Mucosa of stomach (tissue), 1 donor: ENCODE results near the gene GPR22.

Experiments
- H3K27me3 ChIP-seq: one replicate; pipeline ENCODE4 v1.7.0; 2013; ENCODE audit warnings: mild to moderate bottlenecking, low read length; ENCODE audit not compliant: control insufficient read depth, insufficient read depth
- H3K36me3 ChIP-seq: one replicate; pipeline ENCODE4 v1.7.0; 2013; ENCODE audit warnings: low read length; ENCODE audit not compliant: control insufficient read depth, insufficient read depth
- H3K4me1 ChIP-seq: one replicate; pipeline ENCODE4 v1.7.0; 2013; ENCODE audit warnings: mild to moderate bottlenecking, low read length; ENCODE audit not compliant: control insufficient read depth, insufficient read depth
- H3K4me3 ChIP-seq: one replicate; pipeline ENCODE4 v1.7.0; 2013; ENCODE audit warnings: low read length
- H3K9ac ChIP-seq: one replicate; pipeline ENCODE4 v1.7.0; 2013; ENCODE audit warnings: mild to moderate bottlenecking, low read length, moderate library complexity
- H3K9me3 ChIP-seq: one replicate; pipeline ENCODE4 v1.7.0; 2013; ENCODE audit warnings: mild to moderate bottlenecking, low read length, moderate library complexity; ENCODE audit not compliant: control insufficient read depth
- donor health status: Pancreatic carcinoma.

The GPR22 gene

DNA sequence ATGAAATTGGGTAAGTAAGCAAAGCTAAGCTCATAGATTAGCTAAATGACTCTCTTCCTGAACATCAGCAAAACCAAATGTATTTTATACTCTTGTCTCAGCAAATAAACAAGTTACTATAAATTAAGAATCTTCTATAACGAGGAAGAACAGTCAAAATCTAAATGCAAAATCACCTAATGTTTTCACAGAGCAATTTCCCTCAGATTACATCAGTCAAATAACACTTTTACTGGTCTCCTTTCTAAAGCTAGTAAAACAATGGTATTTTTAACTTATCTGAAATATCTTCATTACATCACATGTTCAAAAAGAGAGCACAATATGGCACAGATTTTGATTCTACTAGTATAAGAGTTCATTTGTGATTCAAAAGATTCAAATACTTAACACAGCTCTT is 16.5 kb upstream of the GPR22 start:
- H3K9me3 ChIP-seq: no peaks in the 10 kb centered on the region
- no peaks in the 10 kb centered on the region for H3K4me1 ChIP-seq
- H3K4me3 ChIP-seq: no peak overlapping the region
- no peaks in the 10 kb centered on the region for H3K36me3 ChIP-seq
- no peaks in the 10 kb centered on the region for H3K27me3 ChIP-seq
- H3K9ac ChIP-seq: no peak overlapping the region

- no peak overlapping the region for H3K9ac ChIP-seq
- H3K4me1 ChIP-seq: no peaks in the 10 kb centered on the region
- no peaks in the 10 kb centered on the region for H3K9me3 ChIP-seq
- no peaks in the 10 kb centered on the region for H3K27me3 ChIP-seq
- no peak overlapping the region for H3K4me3 ChIP-seq
- H3K36me3 ChIP-seq: no peaks in the 10 kb centered on the region
These were observed 7.8 kb upstream of the GPR22 start for GRCh38 chr7:107461938-107462533.

DNA sequence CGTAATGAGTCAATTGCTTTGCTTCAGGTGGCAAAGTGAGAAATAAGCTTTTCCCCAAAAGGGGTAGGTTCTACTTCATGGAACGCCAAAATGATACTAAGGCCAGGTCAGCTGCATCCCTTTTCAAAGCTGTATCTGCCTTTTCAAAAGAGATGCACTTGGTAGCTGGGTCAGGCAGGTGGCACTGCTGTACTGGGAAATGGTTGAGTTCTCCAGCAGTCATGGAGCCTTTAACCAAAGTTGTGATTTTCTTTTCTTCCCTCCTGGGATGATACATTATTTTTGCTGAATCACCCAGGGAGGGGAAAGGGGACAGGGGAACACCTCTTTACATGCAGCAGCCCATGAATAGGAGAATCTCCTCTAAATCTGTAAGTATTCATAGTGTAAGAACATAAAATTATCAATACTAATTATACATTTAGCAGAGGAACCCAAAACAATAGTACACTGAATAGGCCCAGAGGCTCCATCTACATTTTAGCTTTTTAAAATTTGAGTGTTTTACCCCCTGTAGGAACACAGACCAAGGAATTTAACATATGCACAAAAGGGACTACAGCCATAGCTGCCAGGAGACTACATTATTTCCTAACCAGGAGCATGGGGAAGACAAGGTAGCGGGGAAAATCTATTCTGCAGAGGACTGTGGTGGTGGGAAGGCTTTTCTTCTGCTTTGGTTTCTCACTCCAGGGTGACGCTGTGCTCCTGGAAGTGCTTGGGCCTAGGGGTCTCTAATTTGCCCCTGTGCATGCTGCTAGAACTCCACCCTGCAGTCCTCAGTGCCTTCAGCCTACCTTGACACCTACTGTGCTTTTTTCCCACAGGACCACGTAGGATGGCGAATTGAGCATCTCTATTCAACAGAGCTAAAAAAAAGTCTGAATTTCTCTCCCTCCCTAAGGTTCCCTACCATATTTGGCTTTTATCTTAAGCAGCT is 6.4 kb upstream of the GPR22 start:
- H3K9ac ChIP-seq: no peak overlapping the region
- H3K9me3 ChIP-seq: no peaks in the 10 kb centered on the region
- H3K36me3 ChIP-seq: no peaks in the 10 kb centered on the region
- no peaks in the 10 kb centered on the region for H3K27me3 ChIP-seq
- H3K4me1 ChIP-seq: no peaks in the 10 kb centered on the region
- no peak overlapping the region for H3K4me3 ChIP-seq

DNA sequence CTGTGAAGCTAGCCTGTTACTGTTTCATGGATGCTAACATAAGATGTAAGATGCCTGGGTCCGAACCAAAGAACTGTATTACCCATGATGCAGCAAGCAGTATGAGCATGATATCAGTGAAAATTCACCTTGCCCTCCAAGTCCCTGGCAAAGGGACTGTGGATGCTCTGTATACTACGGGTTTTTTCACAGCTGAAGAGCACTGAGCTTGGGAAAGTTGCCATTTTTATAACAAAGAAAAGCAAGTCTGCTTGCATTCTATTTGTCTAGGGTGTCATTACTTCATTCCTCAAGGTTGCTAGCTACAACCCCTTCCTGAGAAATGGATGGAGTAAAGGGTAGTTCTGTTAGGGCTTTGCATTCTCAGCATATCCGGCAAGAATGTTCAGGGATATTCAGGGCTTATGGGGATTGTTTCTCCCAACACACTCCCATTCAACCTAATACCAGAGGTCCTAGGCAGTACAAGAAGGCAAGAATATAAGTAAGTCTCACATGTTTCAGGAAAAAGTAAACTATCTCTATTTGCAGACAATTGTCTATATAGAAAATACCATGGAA is 5.1 kb upstream of the GPR22 start:
- Histone ChIP-seq H3K9ac (no peak overlapping the region), H3K9me3 (no peaks in the 10 kb centered on the region), H3K27me3 (no peaks in the 10 kb centered on the region), H3K36me3 (no peaks in the 10 kb centered on the region), H3K4me3 (no peak overlapping the region), H3K4me1 (no peaks in the 10 kb centered on the region)

GRCh38 chr7:107467972-107468371 is 1.9 kb upstream of the GPR22 start:
- H3K4me3 ChIP-seq: no peak overlapping the region

DNA sequence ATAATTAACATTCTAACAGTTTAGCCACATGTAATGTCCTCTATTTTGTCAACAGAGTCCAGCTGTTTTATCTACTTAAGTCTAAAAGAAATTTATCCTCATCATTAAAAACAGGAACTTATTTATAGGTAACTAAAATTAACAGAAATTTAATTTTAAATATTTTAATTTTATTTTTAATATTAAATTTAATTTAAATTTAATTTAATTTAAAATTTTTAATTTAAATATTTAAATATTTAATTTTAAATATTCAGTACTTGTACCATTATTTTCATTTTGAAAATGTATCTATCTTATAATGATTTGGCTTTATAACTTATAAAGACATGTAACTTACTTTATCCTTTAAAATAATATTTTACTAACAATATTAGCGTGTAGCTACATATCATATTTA is 1.0 kb upstream of the GPR22 start:
- Histone ChIP-seq H3K4me3 (no peak overlapping the region), H3K9ac (no peak overlapping the region), H3K4me1 (no peaks in the 10 kb centered on the region), H3K27me3 (no peaks in the 10 kb centered on the region), H3K9me3 (no peaks in the 10 kb centered on the region), H3K36me3 (no peaks in the 10 kb centered on the region)

More at GRCh38 chr7:107467972-107468371, 1.9 kb upstream of the GPR22 start:
- H3K4me1 ChIP-seq: no peaks in the 10 kb centered on the region
- no peak overlapping the region for H3K9ac ChIP-seq
- H3K27me3 ChIP-seq: no peaks in the 10 kb centered on the region
- no peaks in the 10 kb centered on the region for H3K36me3 ChIP-seq
- no peaks in the 10 kb centered on the region for H3K9me3 ChIP-seq

DNA sequence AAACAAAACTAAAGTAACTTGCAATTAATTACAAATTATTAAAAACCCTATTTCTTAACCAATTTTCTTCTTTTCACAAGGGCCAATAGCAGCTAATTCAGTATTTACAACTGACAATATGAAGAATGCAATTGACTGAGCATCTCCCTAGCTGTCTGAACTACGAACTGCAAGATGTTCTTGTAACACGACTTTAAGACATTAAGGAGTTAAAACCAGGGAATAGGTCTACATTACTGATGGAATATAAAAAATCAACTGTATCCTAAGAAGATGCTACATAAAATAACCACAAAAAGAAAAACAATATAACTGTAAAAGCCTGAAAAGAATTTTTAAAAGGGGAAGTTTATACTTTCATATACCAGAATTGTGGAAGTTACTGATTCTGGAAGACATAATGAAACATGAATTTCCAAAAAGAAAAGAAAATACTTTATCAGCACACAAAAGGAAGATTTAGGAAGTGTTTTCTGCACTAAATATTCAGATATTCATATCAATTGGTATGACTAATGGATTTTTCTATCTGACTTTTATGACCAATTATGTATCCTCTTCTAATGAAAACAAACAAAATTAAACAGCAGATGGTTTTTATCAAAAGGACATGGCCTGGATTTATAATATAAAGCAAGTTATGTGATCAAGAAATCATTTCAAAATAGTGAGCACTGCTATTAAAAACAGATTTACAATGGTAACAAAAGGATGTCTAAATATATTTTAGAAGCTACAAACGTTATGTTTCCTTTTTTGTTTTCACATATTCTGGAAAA is 1.6 kb downstream of the GPR22 start:
- H3K4me3 ChIP-seq: no peak overlapping the region
- H3K27me3 ChIP-seq: no peaks in the 10 kb centered on the region
- no peaks in the 10 kb centered on the region for H3K4me1 ChIP-seq
- H3K36me3 ChIP-seq: no peaks in the 10 kb centered on the region
- H3K9me3 ChIP-seq: no peaks in the 10 kb centered on the region
- no peak overlapping the region for H3K9ac ChIP-seq

DNA sequence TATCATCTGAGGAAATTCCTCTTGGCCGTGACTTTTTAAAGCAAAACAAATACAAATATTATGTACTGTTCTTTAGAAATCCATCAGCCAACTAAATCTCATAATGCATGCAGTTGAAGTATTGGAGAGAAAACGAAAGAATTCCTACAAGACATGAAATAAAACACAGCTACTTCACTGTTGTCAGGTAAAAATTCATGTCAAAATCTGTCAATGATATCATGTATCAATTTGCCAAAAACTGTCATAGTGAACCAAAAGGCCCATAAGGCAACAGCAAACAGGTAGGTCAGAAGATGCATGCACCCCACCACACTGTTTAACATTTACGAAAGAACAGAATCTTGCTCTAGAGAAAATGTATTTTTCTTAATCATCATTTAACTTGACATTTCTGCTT is 2.3 kb downstream of the GPR22 start:
- Histone ChIP-seq H3K4me1 (no peaks in the 10 kb centered on the region), H3K9ac (no peak overlapping the region), H3K27me3 (no peaks in the 10 kb centered on the region), H3K36me3 (no peaks in the 10 kb centered on the region), H3K9me3 (no peaks in the 10 kb centered on the region), H3K4me3 (no peak overlapping the region)

- H3K36me3 ChIP-seq: no peaks in the 10 kb centered on the region
- H3K27me3 ChIP-seq: no peaks in the 10 kb centered on the region
- H3K9me3 ChIP-seq: no peaks in the 10 kb centered on the region
- no peak overlapping the region for H3K9ac ChIP-seq
- H3K4me3 ChIP-seq: no peak overlapping the region
- H3K4me1 ChIP-seq: no peaks in the 10 kb centered on the region
These were observed 4.3 kb downstream of the GPR22 start for GRCh38 chr7:107474104-107474521.

GRCh38 chr7:107479303-107479702 is 9.4 kb downstream of the GPR22 start:
- Histone ChIP-seq H3K9ac (no peak overlapping the region), H3K9me3 (no peaks in the 10 kb centered on the region), H3K27me3 (no peaks in the 10 kb centered on the region), H3K4me1 (no peaks in the 10 kb centered on the region), H3K36me3 (no peaks in the 10 kb centered on the region), H3K4me3 (no peak overlapping the region)

GRCh38 chr7:107480932-107481331 is 11.1 kb downstream of the GPR22 start:
- Histone ChIP-seq H3K4me1 (no peaks in the 10 kb centered on the region), H3K4me3 (no peak overlapping the region), H3K9ac (no peak overlapping the region), H3K9me3 (no peaks in the 10 kb centered on the region), H3K27me3 (no peaks in the 10 kb centered on the region), H3K36me3 (no peaks in the 10 kb centered on the region)

DNA sequence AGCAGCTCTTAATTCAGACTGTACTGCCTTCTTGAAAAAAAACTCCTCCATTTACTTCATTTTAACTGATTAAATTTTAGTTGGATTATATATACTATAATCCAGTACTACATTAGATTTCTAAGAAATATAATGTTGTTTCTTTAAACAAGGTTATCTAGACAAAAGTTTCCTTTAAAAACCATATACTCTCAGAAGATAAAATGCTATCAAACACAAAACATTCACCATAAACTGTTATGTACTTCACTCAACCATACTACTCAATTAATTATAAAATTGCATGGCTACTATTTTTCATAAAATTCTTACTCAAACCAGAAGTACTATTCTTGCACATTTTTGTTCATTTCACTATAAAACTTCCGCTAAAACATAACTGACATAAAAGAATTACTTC is 12.7 kb downstream of the GPR22 start:
- no peaks in the 10 kb centered on the region for H3K9me3 ChIP-seq
- H3K4me1 ChIP-seq: no peaks in the 10 kb centered on the region
- no peaks in the 10 kb centered on the region for H3K36me3 ChIP-seq
- H3K27me3 ChIP-seq: no peaks in the 10 kb centered on the region
- H3K9ac ChIP-seq: no peak overlapping the region
- no peak overlapping the region for H3K4me3 ChIP-seq
